NCI-H1092 treated with DMSO at 0.1 percent for 48 hours (cell line): Measurements from ENCODE around the gene C22orf23.
"Not testable (repeated sequence)": the region's sequence is repeated elsewhere in the genome, so short reads cannot be mapped to it uniquely, and the experiment has no call there.

Source experiments
- DNase-seq: peaks from one replicate; lab custom pipeline; 2025; lab: John Stamatoyannopoulos, UW

The C22orf23 gene

GRCh38 chr22:37982151-37982785, 28.9 kb upstream of the C22orf23 start:
- DNase-seq = no peak

- DNase-seq = no peak
These were observed 28.0 kb upstream of the C22orf23 start for GRCh38 chr22:37981282-37982011.

- DNase-seq = no peak
These were observed 26.4 kb upstream of the C22orf23 start for GRCh38 chr22:37979782-37980181.

- no peak for DNase-seq
These were observed 23.1 kb upstream of the C22orf23 start for GRCh38 chr22:37976547-37976946.

GRCh38 chr22:37976022-37976421, 22.6 kb upstream of the C22orf23 start:
- DNase-seq = not testable (repeated sequence)

GRCh38 chr22:37975153-37975552, 21.8 kb upstream of the C22orf23 start:
- DNase-seq = no peak

- no peak for DNase-seq
These were observed 20.1 kb upstream of the C22orf23 start for GRCh38 chr22:37973271-37974170.

GRCh38 chr22:37972527-37972926, 19.1 kb upstream of the C22orf23 start:
- peak; percentile 22 for DNase-seq

- DNase-seq = no peak
These were observed 18.4 kb upstream of the C22orf23 start for GRCh38 chr22:37971475-37972434.

GRCh38 chr22:37970864-37971263, 17.5 kb upstream of the C22orf23 start:
- no peak for DNase-seq

GRCh38 chr22:37968452-37969251, 15.3 kb upstream of the C22orf23 start:
- DNase-seq = no peak

GRCh38 chr22:37967637-37968451, 14.4 kb upstream of the C22orf23 start:
- no peak for DNase-seq

GRCh38 chr22:37967147-37967546, 13.7 kb upstream of the C22orf23 start:
- DNase-seq = no peak

- no peak for DNase-seq
These were observed 12.7 kb upstream of the C22orf23 start for GRCh38 chr22:37965940-37966664.

GRCh38 chr22:37961062-37961461, 7.7 kb upstream of the C22orf23 start:
- no peak for DNase-seq

GRCh38 chr22:37959231-37959825, 5.9 kb upstream of the C22orf23 start:
- DNase-seq = no peak

- DNase-seq = no peak
These were observed 3.8 kb upstream of the C22orf23 start for GRCh38 chr22:37957232-37957631.

GRCh38 chr22:37955825-37956397, 2.5 kb upstream of the C22orf23 start:
- not testable (repeated sequence) for DNase-seq
